Ovary (tissue), 9 donors: Measurements from ENCODE around the gene MIOX. TPM values are rescaled to one million over a fixed set of nuclear protein-coding genes. Genes with fewer than 3 reads are reported as not detected.
A peak's percentile ranks its signal among the peaks of the same experiment; 100 is the strongest.

Experiments used
- DNase-seq, 5 donors: peaks; one replicate each; pipeline ENCODE4 v3.0.0-alpha.2; 2019 to 2020
- H3K27ac ChIP-seq, 2 donors: fragments of 200-600 bp; one replicate each; pipeline versions ENCODE4 v1.5.1 to v1.8.0; 2019 to 2022
- H3K27me3 ChIP-seq: fragments of 200-600 bp; one replicate; pipeline ENCODE4 v1.8.0; 2022
- H3K36me3 ChIP-seq: fragments of 200-600 bp; sonication (generic); one replicate; pipeline ENCODE4 v1.5.1; 2019
- H3K4me1 ChIP-seq: one replicate; pipeline ENCODE4 v1.8.1; 2013; ENCODE audit warnings: mild to moderate bottlenecking, moderate library complexity; ENCODE audit not compliant: insufficient read depth
- H3K4me3 ChIP-seq: fragments of 200-600 bp; sonication (generic); one replicate; pipeline ENCODE4 v1.5.1; 2017
- H3K9me3 ChIP-seq, 2 donors: fragments of 200-600 bp in 1 of 2; sonication (generic) in 1 of 2; one replicate each; pipeline versions ENCODE4 v1.5.1 to v1.8.1; 2013 to 2019; ENCODE audit warnings: mild to moderate bottlenecking in 1 of 2, moderate library complexity in 1 of 2
- EP300 ChIP-seq: sonication (generic); formaldehyde crosslinking; IDR thresholded peaks from one replicate; pipeline ENCODE4 v1.6.1; 2017; ENCODE audit warnings: antibody characterized with exemption
- POLR2A ChIP-seq: fragments of 450-650 bp; IDR thresholded peaks from one replicate; pipeline ENCODE4 v1.6.1; 2017; ENCODE audit warnings: antibody characterized with exemption, mild to moderate bottlenecking, moderate library complexity
- WGBS, 3 donors: extraction: QIAGEN DNeasy Blood & Tissue Kit in 1 of 3; methylation state at CpG; one replicate each; pipeline versions ENCODE4 v1.1.5 to v1.1.7; 2013 to 2017; 5-methylcytosine and 5-hydroxymethylcytosine counted together
- intact Hi-C, 4 donors: fragments of 100-400 bp; cut with DNase I; formaldehyde crosslinking; loops; one replicate each; pipeline versions ENCODE4 v1.11.0 to v1.15.1; 2022 to 2023
- polyA plus RNA-seq, 2 donors: library from polyadenylated mRNA; stranded (reverse); fragments of 200-250 nt in 1 of 2; fragments of 350-450 nt in 1 of 2; fragmentation: Illumina TruSeq in 1 of 2; extraction: RNeasy Lipid Tissue Mini Kit (QIAGEN cat#74804) in 1 of 2; gene quantifications; one replicate each; pipeline ENCODE4 v1.2.3, GENCODE V29; 2013 to 2014
- total RNA-seq, 7 donors: library from RNA; depleted of rRNA in 2 of 7; stranded (reverse); fragments of >200 nt in 2 of 7; fragmentation: NEBNext Ultra II Directional in 3 of 7; extraction: Animal tissue kit (Norgen Biotek cat#: 25700) in 3 of 7; gene quantifications; one replicate each; pipeline versions ENCODE4 v1.1.0 to v1.2.4, GENCODE V29; 2016 to 2023
- TF ChIP-seq, protein P1 (sequence below), 3 donors: fragments of 450-650 bp in 2 of 3; fragments of 200-600 bp in 1 of 3; IDR thresholded peaks; one replicate each; pipeline versions ENCODE4 v1.5.1 to v1.8.0; 2016 to 2022; ENCODE audit warnings: antibody characterized with exemption in 3 of 3, mild to moderate bottlenecking in 1 of 3
- donor health status: DM: no; HTN: no; CAD: no; lungs with moderate emphysema.
- donor health status: DM: no; HTN: no; CAD: no.
- donor health status: Bipolar disorder and iron deficiency.
- donor health status: DM: yes; HTN: yes; CAD: no.
- donor health status: DM: no; HTN: no; CAD: no.
- donor health status: DM: yes; HTN: yes; CAD: no.

MIOX gene
- total and polyA plus RNA-seq, 9 donors = 0.20 TPM; not detected in 8

DNA sequence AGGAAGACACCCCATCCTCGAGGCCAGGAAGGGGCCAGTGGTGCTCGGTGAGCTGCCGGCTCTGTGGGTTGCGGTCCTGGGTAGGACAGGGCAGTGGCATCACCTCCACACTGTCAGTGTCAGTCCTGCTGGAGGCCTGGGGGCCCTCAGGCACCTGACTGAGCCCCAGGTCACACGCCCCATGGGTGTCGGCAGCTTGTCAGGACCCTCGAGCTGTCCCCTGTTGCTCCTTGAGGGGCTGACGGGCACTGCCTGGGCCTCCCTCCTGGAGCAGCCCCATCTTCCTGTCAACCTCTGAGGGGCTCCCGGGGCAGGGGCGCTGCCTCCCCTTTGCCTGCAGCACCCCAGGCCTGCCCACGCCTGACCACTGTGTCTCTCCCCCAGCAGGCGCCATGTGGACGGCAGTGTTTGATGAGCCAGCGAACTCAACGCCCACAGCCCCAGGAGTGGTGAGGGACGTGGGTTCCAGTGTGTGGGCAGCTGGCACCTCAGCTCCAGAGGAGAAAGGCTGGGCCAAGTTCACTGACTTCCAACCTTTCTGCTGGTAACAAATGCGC, 47.3 kb upstream of the MIOX start:
- TF ChIP-seq, protein P1, sequence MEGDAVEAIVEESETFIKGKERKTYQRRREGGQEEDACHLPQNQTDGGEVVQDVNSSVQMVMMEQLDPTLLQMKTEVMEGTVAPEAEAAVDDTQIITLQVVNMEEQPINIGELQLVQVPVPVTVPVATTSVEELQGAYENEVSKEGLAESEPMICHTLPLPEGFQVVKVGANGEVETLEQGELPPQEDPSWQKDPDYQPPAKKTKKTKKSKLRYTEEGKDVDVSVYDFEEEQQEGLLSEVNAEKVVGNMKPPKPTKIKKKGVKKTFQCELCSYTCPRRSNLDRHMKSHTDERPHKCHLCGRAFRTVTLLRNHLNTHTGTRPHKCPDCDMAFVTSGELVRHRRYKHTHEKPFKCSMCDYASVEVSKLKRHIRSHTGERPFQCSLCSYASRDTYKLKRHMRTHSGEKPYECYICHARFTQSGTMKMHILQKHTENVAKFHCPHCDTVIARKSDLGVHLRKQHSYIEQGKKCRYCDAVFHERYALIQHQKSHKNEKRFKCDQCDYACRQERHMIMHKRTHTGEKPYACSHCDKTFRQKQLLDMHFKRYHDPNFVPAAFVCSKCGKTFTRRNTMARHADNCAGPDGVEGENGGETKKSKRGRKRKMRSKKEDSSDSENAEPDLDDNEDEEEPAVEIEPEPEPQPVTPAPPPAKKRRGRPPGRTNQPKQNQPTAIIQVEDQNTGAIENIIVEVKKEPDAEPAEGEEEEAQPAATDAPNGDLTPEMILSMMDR (IDR thresholded peaks at IDR 0.05) = no peak
- TF ChIP-seq POLR2A = no peak
- no peak for TF ChIP-seq EP300
- intact Hi-C loops = no loop called here
- no peaks in the 10 kb centered on the region for H3K9me3 ChIP-seq
- H3K4me1 ChIP-seq = peaks cover 5% of the 10 kb centered on the region
- H3K36me3 ChIP-seq = no peaks in the 10 kb centered on the region
- H3K27me3 ChIP-seq = no peaks in the 10 kb centered on the region
- H3K4me3 ChIP-seq = no peak overlapping the region
- peak in 1 of 5 donors; percentile 22 for DNase-seq
- WGBS, 3 donors = 80 to 89% (median 85%) methylated on average over 11 to 17 of the region's 17 CpGs
- H3K27ac ChIP-seq = no peak overlapping the region

DNA sequence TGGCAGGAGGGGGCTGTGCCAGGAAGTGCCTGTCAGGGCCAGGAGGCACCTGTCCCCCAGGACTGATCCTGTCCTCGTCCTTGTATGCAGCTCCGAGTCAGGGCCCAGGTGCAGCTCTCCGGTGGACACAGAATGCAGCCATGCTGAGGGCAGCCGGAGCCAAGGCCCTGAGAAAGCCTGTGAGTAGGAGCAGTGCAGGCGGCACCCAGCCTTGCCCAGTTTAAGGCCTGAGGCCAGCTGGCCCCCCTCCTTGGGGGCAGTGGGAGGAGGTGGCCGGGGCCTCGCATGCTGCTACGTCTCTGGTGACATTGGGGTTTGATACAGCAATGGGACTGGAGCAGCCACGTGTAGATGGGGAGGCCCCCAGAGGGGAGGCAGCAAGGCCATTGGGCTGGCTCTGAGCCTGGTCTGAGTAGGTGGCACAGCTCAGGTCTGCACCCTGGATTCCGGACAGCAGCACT, 46.8 kb upstream of the MIOX start:
- peak in 1 of 5 donors; percentile 32 for DNase-seq
- peaks cover 9% of the 10 kb centered on the region for H3K4me1 ChIP-seq
- no peaks in the 10 kb centered on the region for H3K36me3 ChIP-seq
- H3K9me3 ChIP-seq = no peaks in the 10 kb centered on the region
- 72 to 75% (median 73%) methylated on average over 8 to 10 of the region's 10 CpGs for WGBS, 3 donors
- H3K4me3 ChIP-seq = no peak overlapping the region
- TF ChIP-seq EP300 (no peak), POLR2A (no peak)
- TF ChIP-seq, protein P1 (IDR thresholded peaks at IDR 0.05) = no peak
- no peaks in the 10 kb centered on the region for H3K27me3 ChIP-seq
- no peak overlapping the region for H3K27ac ChIP-seq
- intact Hi-C loops = no loop called here

- H3K27ac ChIP-seq = no peak overlapping the region
- H3K9me3 ChIP-seq = no peaks in the 10 kb centered on the region
- H3K4me1 ChIP-seq = peaks cover 9% of the 10 kb centered on the region
- intact Hi-C loops = no loop called here
- TF ChIP-seq EP300 = no peak
- TF ChIP-seq, protein P1 (IDR thresholded peaks at IDR 0.05) = no peak
- no peak for TF ChIP-seq POLR2A
- WGBS, 3 donors = 81 to 86% (median 84%) methylated on average over 25 to 26 of the region's 26 CpGs
- no peaks in the 10 kb centered on the region for H3K27me3 ChIP-seq
- no peaks in the 10 kb centered on the region for H3K36me3 ChIP-seq
- no peak overlapping the region for H3K4me3 ChIP-seq
- DNase-seq = peak in 2 of 5 donors; percentile 29 to 37
Observed at GRCh38 chr22:50440544-50441249, 46.0 kb upstream of the MIOX start.

GRCh38 chr22:50441428-50441993, 45.1 kb upstream of the MIOX start:
- intact Hi-C loops = no loop called here
- H3K36me3 ChIP-seq = no peaks in the 10 kb centered on the region
- H3K27ac ChIP-seq = no peak overlapping the region
- WGBS, 3 donors = 82 to 85% (median 83%) methylated on average over 17 of the region's 17 CpGs
- peaks cover 9% of the 10 kb centered on the region for H3K4me1 ChIP-seq
- TF ChIP-seq, protein P1 (IDR thresholded peaks at IDR 0.05) = no peak
- H3K4me3 ChIP-seq = no peak overlapping the region
- H3K27me3 ChIP-seq = no peaks in the 10 kb centered on the region
- no peaks in the 10 kb centered on the region for H3K9me3 ChIP-seq
- peak in 2 of 5 donors; percentile 26 to 37 for DNase-seq
